HFFc6 (cell line): ENCODE results near the gene NCLN. TPM values are rescaled to one million over a fixed set of nuclear protein-coding genes. Genes with fewer than 3 reads are reported as not detected.
A peak's percentile ranks its signal among the peaks of the same experiment; 100 is the strongest.
"Not testable (repeated sequence)": the region's sequence is repeated elsewhere in the genome, so short reads cannot be mapped to it uniquely, and the experiment has no call there.

Source experiments
- DNase-seq: peaks from one replicate; pipeline ENCODE4 v3.0.0-alpha.2; 2018
- H3K27ac Mint-ChIP-seq: 2 replicates; pipeline ENCODE4 v1.8.0; 2020; ENCODE audit warnings: mild to moderate bottlenecking, mixed read lengths
- H3K27me3 Mint-ChIP-seq: 2 replicates; pipeline ENCODE4 v1.8.0; 2021; ENCODE audit warnings: mild to moderate bottlenecking, moderate library complexity, mixed read lengths; ENCODE audit not compliant: insufficient read depth
- H3K36me3 Mint-ChIP-seq: 2 replicates; pipeline ENCODE4 v1.8.0; 2021; ENCODE audit warnings: low read depth, mixed read lengths
- H3K4me1 Mint-ChIP-seq: 2 replicates; pipeline ENCODE4 v1.8.0; 2020; ENCODE audit warnings: low read depth, mixed read lengths
- H3K4me3 Mint-ChIP-seq: 2 replicates; pipeline ENCODE4 v1.8.0; 2020; ENCODE audit warnings: mild to moderate bottlenecking, moderate library complexity, mixed read lengths
- H3K9me3 Mint-ChIP-seq: 2 replicates; pipeline ENCODE4 v1.8.0; 2020; ENCODE audit warnings: mild to moderate bottlenecking, mixed read lengths
- total RNA-seq, 6 experiments: library from RNA; stranded (reverse); fragmentation: NEBNext Ultra II Directional; extraction: Animal tissue kit (Norgen Biotek cat#: 25700); gene quantifications; 2 replicates in 1 of 6; 3 replicates in 5 of 6; pipeline ENCODE4 v1.2.3, GENCODE V29; 2021
- TF ChIP-seq, protein P1 (sequence below): fragments of 200-600 bp; sonication (generic); IDR thresholded peaks from 2 replicates; pipeline ENCODE4 v1.5.0; 2021; ENCODE audit warnings: antibody characterized with exemption, mild to moderate bottlenecking

The NCLN gene
- total RNA-seq, 6 experiments from 2014 or later, result 98.1 to 130 (median 106) TPM

DNA sequence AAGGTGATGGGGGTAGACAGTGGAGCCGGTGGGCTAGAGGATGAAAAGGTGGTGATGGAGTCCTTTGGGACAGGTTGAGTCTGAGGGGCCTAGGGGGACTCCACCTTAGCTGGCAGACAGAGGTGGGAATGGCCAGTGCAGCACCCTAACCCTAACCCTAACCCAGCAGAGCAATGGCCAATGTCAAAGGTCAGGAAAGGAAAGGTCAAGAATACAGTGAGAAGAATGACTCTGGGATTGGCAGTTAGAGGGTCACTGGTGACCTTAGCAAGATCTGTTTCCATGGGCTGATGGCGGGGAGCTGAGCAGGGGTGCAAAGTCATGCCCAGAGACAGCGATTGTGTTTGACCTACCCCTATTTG lies 33.3 kb upstream of the NCLN start:
- H3K36me3 Mint-ChIP-seq, result peaks cover 5% of the 10 kb centered on the region
- TF ChIP-seq, protein P1, sequence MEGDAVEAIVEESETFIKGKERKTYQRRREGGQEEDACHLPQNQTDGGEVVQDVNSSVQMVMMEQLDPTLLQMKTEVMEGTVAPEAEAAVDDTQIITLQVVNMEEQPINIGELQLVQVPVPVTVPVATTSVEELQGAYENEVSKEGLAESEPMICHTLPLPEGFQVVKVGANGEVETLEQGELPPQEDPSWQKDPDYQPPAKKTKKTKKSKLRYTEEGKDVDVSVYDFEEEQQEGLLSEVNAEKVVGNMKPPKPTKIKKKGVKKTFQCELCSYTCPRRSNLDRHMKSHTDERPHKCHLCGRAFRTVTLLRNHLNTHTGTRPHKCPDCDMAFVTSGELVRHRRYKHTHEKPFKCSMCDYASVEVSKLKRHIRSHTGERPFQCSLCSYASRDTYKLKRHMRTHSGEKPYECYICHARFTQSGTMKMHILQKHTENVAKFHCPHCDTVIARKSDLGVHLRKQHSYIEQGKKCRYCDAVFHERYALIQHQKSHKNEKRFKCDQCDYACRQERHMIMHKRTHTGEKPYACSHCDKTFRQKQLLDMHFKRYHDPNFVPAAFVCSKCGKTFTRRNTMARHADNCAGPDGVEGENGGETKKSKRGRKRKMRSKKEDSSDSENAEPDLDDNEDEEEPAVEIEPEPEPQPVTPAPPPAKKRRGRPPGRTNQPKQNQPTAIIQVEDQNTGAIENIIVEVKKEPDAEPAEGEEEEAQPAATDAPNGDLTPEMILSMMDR, result no peak
- no peak overlapping the region for H3K27ac Mint-ChIP-seq
- H3K4me1 Mint-ChIP-seq, result no peaks in the 10 kb centered on the region
- no peaks in the 10 kb centered on the region for H3K9me3 Mint-ChIP-seq
- no peak for DNase-seq
- H3K27me3 Mint-ChIP-seq, result no peaks in the 10 kb centered on the region
- no peak overlapping the region for H3K4me3 Mint-ChIP-seq

DNA sequence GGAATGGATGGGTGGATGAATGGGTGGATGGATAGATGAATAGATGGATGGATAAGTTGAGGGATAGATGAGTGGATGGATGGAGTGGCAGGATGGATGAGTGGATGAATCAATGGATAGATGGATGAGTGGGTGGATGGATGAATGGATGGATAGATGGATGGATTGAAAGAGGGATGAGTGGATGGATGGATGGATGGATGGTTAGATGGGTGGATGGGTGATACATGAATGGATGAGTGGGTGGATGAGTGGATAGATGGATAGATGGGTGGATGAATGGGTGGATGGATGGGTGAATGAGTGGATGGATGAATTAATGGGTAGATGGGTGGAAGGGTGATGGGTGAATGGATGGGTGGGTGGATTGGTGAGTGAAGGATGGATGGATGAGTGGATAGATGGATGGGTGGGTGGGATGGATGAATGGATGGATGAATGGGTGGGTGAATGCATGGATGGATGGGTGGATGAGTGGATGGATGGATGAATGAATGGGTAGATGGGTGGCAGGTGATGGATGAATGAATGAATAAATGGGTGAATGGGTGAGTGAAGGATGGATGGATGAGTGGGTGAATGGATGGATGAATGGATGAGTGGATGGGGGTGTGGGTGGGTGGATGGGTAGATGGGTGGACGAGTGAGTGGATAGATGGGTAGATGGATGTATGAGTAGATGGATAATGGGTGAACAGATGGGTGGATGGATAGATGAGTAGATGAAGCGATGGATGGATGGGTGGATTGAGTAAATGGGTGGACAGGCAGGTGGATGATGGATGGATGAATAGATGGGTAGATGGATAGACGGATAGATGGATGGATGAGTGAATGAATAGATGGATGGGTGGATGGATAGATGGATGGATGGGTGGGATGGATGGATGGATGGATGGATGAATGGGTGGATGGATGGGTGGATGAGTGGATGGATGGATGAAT lies 32.2 kb upstream of the NCLN start:
- Mint-ChIP-seq H3K9me3 (no peaks in the 10 kb centered on the region), H3K27ac (no peak overlapping the region), H3K4me3 (no peak overlapping the region), H3K27me3 (no peaks in the 10 kb centered on the region), H3K36me3 (peaks cover 5% of the 10 kb centered on the region), H3K4me1 (no peaks in the 10 kb centered on the region)
- no peak for DNase-seq
- TF ChIP-seq, protein P1, result no peak

DNA sequence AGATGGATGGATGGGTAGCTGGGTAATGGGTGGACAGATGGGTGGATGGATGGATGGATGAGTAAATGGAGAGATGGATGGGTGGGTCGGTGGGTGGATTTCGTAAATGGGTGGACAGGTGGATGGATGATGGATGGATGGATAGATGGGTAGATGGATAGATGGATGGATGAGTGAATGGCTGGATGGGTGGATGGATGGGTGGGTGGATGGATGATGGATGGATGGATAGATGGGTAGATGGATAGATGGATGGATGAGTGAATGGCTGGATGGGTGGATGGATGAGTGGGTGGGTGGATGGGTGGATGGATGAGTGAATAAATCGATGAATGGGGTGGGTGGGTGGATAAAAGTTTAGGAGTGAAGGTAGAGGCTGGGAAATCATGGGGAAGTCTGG lies 31.3 kb upstream of the NCLN start:
- H3K9me3 Mint-ChIP-seq, DNase-seq, H3K36me3 Mint-ChIP-seq, H3K4me3 Mint-ChIP-seq, H3K27me3 Mint-ChIP-seq, H3K27ac Mint-ChIP-seq, H3K4me1 Mint-ChIP-seq: not testable (repeated sequence)

DNA sequence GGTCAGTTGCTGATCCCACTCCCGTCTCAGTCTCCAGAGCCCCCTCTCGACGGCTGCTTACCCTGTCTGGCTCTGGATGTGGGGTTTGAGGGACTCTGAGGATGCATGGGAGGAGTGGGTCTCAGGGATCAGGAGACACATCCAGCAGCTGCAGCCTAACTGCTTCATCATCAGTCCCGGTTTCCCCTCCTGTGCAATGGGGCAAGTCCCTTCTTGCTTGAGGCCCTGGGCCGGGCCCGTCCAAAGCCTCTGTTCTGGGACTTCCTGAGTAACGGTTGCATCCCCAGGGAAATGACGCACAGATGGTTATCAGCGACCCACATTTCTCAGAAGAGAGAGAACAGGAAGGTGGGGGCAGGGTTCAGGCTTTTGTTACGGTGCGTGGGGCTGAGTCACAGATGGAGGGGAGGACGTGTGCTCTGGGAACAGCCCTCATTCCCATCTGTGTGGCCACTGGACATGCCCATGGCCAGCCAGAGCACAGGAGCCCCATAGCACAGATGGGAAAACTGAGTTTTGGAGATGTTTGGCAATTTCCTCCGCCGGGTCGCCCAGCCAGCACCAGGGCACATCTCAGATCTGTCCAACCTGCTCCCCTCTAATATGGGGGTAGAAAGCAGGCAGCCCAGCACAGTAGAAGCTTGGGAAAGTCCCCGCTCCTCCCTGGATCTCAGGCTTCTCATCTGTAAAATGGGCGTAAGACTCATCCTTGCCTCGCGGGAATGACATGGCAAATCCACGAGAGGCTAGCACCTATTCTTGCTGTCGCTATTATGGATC lies 30.6 kb upstream of the NCLN start:
- H3K27me3 Mint-ChIP-seq, result no peaks in the 10 kb centered on the region; the same call in 1 of the 2 replicates
- H3K9me3 Mint-ChIP-seq, result peaks cover under 1% of the 10 kb centered on the region; the same call in 1 of the 2 replicates

DNA sequence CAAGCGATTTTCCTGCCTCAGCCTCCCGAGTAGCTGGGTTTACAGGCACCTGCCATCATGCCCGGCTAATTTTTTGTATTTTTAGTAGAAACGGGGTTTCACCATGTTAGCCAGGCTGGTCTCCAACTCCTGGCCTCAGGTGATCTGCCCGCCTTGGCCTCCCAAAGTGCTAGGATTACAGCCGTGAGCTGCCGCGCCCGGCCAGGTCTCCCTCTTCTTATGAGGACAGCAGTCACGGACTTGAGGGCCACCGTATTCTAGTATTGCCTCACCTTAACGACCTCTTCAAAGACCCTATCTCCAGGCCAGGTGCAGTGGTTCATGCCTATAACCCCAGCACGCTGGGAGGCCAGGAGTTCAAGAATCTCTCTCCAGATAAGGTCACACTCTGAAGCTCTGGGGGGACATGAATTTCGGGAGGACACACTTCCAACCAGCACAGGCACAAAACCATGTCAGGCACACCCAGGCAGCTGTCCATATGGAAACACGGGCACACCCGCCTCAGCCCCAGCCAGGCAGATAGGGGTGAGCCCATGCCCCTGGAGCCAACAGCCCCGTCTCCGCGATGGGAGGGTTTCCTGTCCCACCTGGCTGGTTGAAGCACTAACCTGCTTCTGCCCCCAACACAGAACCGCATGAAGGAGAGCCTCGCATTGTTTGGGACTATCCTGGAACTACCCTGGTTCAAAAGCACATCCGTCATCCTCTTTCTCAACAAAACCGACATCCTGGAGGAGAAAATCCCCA lies 28.5 kb upstream of the NCLN start:
- peaks cover 1% of the 10 kb centered on the region; the same call in 1 of the 2 replicates for H3K27me3 Mint-ChIP-seq
- H3K36me3 Mint-ChIP-seq, result peaks cover 5% of the 10 kb centered on the region
- no peak overlapping the region for H3K27ac Mint-ChIP-seq
- no peak overlapping the region for H3K4me3 Mint-ChIP-seq
- peaks cover 4% of the 10 kb centered on the region; the same call in 1 of the 2 replicates for H3K9me3 Mint-ChIP-seq
- TF ChIP-seq, protein P1, result no peak
- no peak for DNase-seq
- peaks cover 8% of the 10 kb centered on the region for H3K4me1 Mint-ChIP-seq

More for the DNA sequence above, 30.6 kb upstream of the NCLN start:
- DNase-seq, result peak; percentile 99
- Mint-ChIP-seq H3K4me1 (no peaks in the 10 kb centered on the region), H3K4me3 (no peak overlapping the region), H3K36me3 (peaks cover 5% of the 10 kb centered on the region), H3K27ac (no peak overlapping the region)
- TF ChIP-seq, protein P1, result no peak
